Testis (tissue), 2 donors: ENCODE data around the gene MACC1.

ENCODE experiments used
- POLR2A ChIP-seq: fragments of 450-650 bp; IDR thresholded peaks from one replicate; pipeline ENCODE4 v1.6.1; 2017; ENCODE audit warnings: antibody characterized with exemption, mild to moderate bottlenecking, moderate library complexity
- TF ChIP-seq, protein P1 (sequence below), 3 experiments: fragments of 450-650 bp in 2 of 3; fragments of 200-600 bp in 1 of 3; sonication (generic) in 1 of 3; IDR thresholded peaks; one replicate each; pipeline ENCODE4 v1.5.1; 2016 to 2019; ENCODE audit warnings: antibody characterized with exemption in 3 of 3, mild to moderate bottlenecking in 2 of 3, moderate library complexity in 1 of 3

DNA sequence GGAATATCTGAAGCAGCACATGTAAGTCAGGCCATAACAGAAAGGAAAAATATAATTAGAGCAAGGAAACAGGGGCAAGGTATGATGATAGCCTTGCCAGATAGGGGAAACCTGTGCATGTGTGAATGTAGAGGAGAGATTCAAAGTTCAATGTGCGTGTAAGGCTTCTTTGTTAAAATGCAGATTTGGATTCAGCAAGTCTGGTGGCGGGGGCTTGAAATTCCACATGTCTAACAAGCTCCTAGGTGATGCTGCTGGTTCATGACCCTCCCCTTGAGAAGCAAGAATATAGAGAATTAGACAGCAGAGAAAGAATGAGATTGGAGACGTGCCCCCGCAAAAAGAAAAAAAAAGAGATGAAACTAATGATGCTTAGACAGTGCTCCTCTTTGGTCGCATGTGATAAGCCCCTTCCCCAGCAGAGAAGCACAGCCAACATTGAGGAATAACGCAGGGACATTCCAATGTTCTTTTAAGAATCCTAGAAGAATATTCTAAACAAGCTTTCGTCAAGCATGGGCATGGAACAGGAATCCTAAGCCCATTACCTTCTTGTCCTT is 21.1 kb upstream of the MACC1 start:
- TF ChIP-seq, protein P1, sequence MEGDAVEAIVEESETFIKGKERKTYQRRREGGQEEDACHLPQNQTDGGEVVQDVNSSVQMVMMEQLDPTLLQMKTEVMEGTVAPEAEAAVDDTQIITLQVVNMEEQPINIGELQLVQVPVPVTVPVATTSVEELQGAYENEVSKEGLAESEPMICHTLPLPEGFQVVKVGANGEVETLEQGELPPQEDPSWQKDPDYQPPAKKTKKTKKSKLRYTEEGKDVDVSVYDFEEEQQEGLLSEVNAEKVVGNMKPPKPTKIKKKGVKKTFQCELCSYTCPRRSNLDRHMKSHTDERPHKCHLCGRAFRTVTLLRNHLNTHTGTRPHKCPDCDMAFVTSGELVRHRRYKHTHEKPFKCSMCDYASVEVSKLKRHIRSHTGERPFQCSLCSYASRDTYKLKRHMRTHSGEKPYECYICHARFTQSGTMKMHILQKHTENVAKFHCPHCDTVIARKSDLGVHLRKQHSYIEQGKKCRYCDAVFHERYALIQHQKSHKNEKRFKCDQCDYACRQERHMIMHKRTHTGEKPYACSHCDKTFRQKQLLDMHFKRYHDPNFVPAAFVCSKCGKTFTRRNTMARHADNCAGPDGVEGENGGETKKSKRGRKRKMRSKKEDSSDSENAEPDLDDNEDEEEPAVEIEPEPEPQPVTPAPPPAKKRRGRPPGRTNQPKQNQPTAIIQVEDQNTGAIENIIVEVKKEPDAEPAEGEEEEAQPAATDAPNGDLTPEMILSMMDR (IDR thresholded peaks at IDR 0.05), result no peak
- no peak for TF ChIP-seq POLR2A
